HepG2 (cell line): Measurements from ENCODE around the gene AKR1A1. TPM values are rescaled to one million over a fixed set of nuclear protein-coding genes. Genes with fewer than 3 reads are reported as not detected.

Experiments
- BCL3 ChIP-seq: sonication (generic); formaldehyde crosslinking; IDR thresholded peaks from 2 replicates; pipeline ENCODE4 v1.5.1; 2020; ENCODE audit warnings: mild to moderate bottlenecking, missing genetic modification reagents, moderate library complexity
- GPBP1L1 ChIP-seq: sonication (generic); formaldehyde crosslinking; IDR thresholded peaks from 2 replicates; pipeline ENCODE4 v1.5.0; 2020; ENCODE audit warnings: mild to moderate bottlenecking, missing genetic modification reagents
- HMG20A ChIP-seq: IDR thresholded peaks from 2 replicates; pipeline ENCODE4 v1.6.1; 2016; ENCODE audit warnings: borderline replicate concordance
- HMG20B ChIP-seq: conservative IDR thresholded peaks from 2 replicates; pipeline ENCODE4 v1.6.1; 2016; ENCODE audit warnings: missing genetic modification reagents, missing compliant biosample characterization
- IRF2 ChIP-seq: IDR thresholded peaks from 2 replicates; pipeline ENCODE4 v1.6.1; 2018; ENCODE audit warnings: missing genetic modification reagents, missing compliant biosample characterization
- MBNL3 ChIP-seq: fragments of 250-450 bp; sonication (Bioruptor Pico); conservative IDR thresholded peaks from 2 replicates; pipeline ENCODE4 v1.8.0; 2022; ENCODE audit warnings: mild to moderate bottlenecking, inconsistent platforms
- MYPOP ChIP-seq: sonication (generic); formaldehyde crosslinking; IDR thresholded peaks from 2 replicates; pipeline ENCODE4 v1.8.1; 2023; ENCODE audit warnings: mild to moderate bottlenecking, moderate library complexity, missing genetic modification reagents
- POGK ChIP-seq: sonication (generic); formaldehyde crosslinking; conservative IDR thresholded peaks from 2 replicates; pipeline ENCODE4 v1.8.0; 2022; ENCODE audit warnings: mild to moderate bottlenecking, moderate library complexity, missing genetic modification reagents
- POLR2AphosphoS2 ChIP-seq: IDR thresholded peaks from 2 replicates; pipeline ENCODE4 v1.6.1; 2011; ENCODE audit warnings: low read depth, low read length, improper control_type of control experiment
- PPARG ChIP-seq: conservative IDR thresholded peaks from 2 replicates; pipeline ENCODE4 v1.6.1; 2016; ENCODE audit warnings: missing biosample characterization, missing genetic modification reagents
- SATB2 ChIP-seq: sonication (generic); formaldehyde crosslinking; IDR thresholded peaks from 2 replicates; pipeline ENCODE4 v1.5.0; 2020; ENCODE audit warnings: missing genetic modification reagents
- TBL1XR1 ChIP-seq: fragments of 150-350 bp; IDR thresholded peaks from 2 replicates; pipeline ENCODE4 v1.6.1; 2014; ENCODE audit warnings: borderline replicate concordance, low read length; ENCODE audit not compliant: partially characterized antibody
- USF2 ChIP-seq, 2 experiments: sonication (generic) in 1 of 2; formaldehyde crosslinking in 1 of 2; IDR thresholded peaks; 2 replicates each; pipeline versions ENCODE4 v1.5.1 to v1.6.1; 2011 to 2020; ENCODE audit warnings: borderline replicate concordance in 1 of 2, low read depth in 1 of 2, low read length in 1 of 2, mild to moderate bottlenecking in 1 of 2, missing genetic modification reagents in 1 of 2, moderate library complexity in 1 of 2
- ZMYM4 ChIP-seq: sonication (generic); formaldehyde crosslinking; IDR thresholded peaks from 2 replicates; pipeline ENCODE4 v1.8.1; 2023; ENCODE audit warnings: mild to moderate bottlenecking, missing genetic modification reagents
- ZNF276 ChIP-seq: sonication (generic); formaldehyde crosslinking; IDR thresholded peaks from 2 replicates; pipeline ENCODE4 v1.4.0; 2020; ENCODE audit warnings: mild to moderate bottlenecking, low read depth, missing genetic modification reagents
- ZNF468 ChIP-seq: sonication (generic); formaldehyde crosslinking; IDR thresholded peaks from 2 replicates; pipeline ENCODE4 v1.8.0; 2022; ENCODE audit warnings: mild to moderate bottlenecking, moderate library complexity, missing genetic modification reagents
- ZNF784 ChIP-seq: sonication (generic); formaldehyde crosslinking; IDR thresholded peaks from 2 replicates; pipeline ENCODE4 v1.5.1; 2020; ENCODE audit warnings: missing genetic modification reagents, mild to moderate bottlenecking, borderline replicate concordance
- polyA plus RNA-seq, 8 experiments: library from polyadenylated mRNA; depleted of rRNA in 3 of 8; stranded (reverse) in 7 of 8; unstranded in 1 of 8; fragments of >200 nt; fragmentation: Illumina TruSeq in 4 of 8; extraction: Trizol in 4 of 8; gene quantifications; 2 replicates each; pipeline versions ENCODE4 v1.2.1 to v1.2.3, GENCODE V29; 2011 to 2016; ENCODE audit warnings: low read depth in 4 of 8, missing spikeins in 1 of 8, mixed read lengths in 1 of 8; ENCODE audit not compliant: insufficient read depth in 1 of 8
- total RNA-seq, 5 experiments: library from RNA; depleted of rRNA; stranded (reverse); fragments of >200 nt; fragmentation: Illumina TruSeq; extraction: Trizol; gene quantifications; 2 replicates each; pipeline ENCODE4 v1.2.3, GENCODE V29; 2016; ENCODE audit warnings: low read depth in 1 of 5

The AKR1A1 gene
- total and polyA plus RNA-seq, 2 of the 13 experiments (the other 11 are each of a cell fraction or from before 2014, with no cell fraction given): 181 to 217 TPM

GRCh38 chr1:45508295-45509151, 42.1 kb upstream of the AKR1A1 start (continued):
- TF ChIP-seq ZNF784 (CRISPR knock-in tag) (no peak), ZNF468 (no peak), MBNL3 (CRISPR knock-in tag) (no peak), ZMYM4 (CRISPR knock-in tag) (no peak), BCL3 (CRISPR knock-in tag) (0 out of 2 replicates have a peak, but pooled peaks have one; percentile 16), PPARG (CRISPR knock-in tag) (no peak), USF2 (IDR thresholded peaks at IDR 0.05; ENCODE audit: low read depth, low read length) (no peak), USF2 (CRISPR knock-in tag; IDR thresholded peaks at IDR 0.05; ENCODE audit: borderline replicate concordance) (no peak), POLR2AphosphoS2 (peak; percentile 15), HMG20B (no peak), GPBP1L1 (CRISPR knock-in tag) (no peak), HMG20A (no peak), TBL1XR1 (no peak), MYPOP (CRISPR knock-in tag) (0 out of 2 replicates have a peak, but pooled peaks have one; percentile 17), IRF2 (CRISPR knock-in tag) (no peak; the same call in 1 of the 2 replicates), ZNF276 (CRISPR knock-in tag) (no peak), SATB2 (CRISPR knock-in tag) (no peak), POGK (CRISPR knock-in tag) (peak; percentile 49)
